Measurements from ENCODE around the gene TESK1.
"Not testable (repeated sequence)": the region's sequence is repeated elsewhere in the genome, so short reads cannot be mapped to it uniquely, and the experiment has no call there.

Gene TESK1

DNA sequence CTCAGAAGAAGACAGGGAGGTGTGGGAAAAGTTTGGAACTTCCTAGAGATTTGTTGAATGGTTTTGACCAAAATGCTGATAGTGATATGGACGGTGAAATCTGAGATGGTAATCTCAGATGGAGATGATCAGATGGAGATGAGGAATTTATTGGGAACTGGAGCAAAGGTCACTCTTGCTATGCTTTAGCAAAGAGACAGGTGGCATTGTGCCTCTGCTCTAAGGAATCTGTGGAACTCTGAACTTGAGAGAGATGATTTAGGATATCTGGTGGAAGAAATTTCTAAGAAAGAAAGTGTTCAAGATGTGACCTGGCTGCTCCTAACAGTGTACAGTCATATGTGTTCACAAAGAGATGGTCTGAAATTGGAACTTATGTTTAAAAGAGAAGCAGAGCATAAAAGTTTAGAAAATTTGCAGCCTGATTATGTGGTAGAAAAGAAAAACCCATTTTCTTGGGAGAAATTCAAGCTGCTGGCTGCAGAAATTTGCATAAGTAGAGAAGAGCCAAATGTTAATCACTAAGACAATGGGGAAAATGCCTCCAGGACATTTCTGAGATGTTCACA is 25.3 kb upstream of the TESK1 start:
- DNase-seq (ENCODE audit: low spot score) = not testable (repeated sequence)

DNA sequence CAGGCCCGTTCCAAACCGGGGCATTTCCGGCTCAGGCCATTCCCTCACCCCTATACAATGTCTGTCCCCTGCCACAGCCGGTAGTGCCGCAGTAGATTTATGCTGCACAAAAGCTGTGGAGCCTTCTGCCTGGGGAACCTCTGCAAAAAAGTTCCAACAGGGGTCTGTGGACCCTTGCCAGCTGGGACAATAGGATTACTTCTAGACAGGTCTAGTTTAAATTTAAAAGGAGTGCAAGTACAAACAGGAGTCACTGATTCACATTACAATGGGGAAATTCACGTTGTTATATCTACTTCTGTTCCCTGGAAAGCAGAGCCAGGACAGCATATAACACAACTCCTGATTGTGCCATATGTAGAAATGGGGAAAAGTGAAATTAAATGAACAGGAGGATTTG is 21.5 kb upstream of the TESK1 start:
- not testable (repeated sequence) for DNase-seq (ENCODE audit: low spot score)

DNA sequence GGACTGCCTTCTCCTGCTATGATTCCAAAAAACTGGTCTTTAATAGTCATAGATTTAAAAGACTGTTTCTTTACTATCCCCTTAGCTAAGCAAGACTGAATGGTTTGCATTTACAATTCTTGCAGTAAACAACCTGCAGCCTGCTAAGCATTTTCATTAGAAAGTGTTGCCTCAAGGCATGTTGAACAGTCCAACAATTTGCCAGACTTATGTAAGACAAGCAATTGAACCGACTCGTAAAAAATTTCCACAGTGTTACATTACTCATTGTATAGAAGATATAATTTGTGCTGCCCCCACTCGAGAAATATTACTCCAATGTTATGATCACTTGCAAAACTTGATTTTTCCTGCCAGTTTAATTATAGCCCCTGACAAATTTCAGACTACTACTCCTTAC is 20.4 kb upstream of the TESK1 start:
- not testable (repeated sequence) for DNase-seq (ENCODE audit: low spot score)

DNA sequence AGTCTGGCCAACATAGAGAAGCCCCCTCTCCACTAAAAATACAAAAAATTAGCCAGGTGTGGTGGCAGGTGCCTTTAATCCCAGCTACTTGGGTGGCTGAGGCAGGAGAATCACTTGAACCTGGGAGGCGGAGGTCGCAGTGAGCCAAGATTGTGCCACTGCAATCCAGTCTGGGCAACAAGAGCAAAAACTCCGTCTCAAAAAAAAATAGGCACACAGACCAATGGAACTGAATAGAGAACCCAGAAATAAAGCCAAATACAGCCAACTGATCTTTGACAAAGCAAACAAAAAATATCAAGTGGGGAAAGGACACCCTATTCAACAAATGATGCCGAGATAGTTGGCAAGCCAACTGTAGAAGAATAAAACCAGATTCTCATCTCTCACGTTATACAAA is 16.6 kb upstream of the TESK1 start:
- not testable (repeated sequence) for DNase-seq (ENCODE audit: low spot score)

DNA sequence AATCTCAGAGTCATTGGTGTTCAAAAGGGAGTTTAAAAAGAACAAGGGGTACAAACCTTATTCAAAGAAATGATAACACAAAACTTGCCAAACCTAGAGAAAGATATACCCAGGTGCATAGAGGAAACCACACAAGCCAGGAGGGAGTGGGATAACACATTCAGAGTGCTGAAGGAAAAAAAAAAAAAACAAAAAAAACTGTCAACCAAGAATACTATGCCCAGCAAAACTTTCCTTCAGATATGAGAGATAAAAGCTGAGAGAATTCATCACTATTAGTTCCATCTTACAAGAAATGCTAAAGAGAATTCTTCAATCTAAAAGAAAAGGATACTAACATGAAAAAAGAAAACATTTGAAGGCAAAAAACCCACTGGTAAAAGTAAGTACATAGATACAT is 11.5 kb upstream of the TESK1 start:
- DNase-seq (ENCODE audit: low spot score) = no peak

DNA sequence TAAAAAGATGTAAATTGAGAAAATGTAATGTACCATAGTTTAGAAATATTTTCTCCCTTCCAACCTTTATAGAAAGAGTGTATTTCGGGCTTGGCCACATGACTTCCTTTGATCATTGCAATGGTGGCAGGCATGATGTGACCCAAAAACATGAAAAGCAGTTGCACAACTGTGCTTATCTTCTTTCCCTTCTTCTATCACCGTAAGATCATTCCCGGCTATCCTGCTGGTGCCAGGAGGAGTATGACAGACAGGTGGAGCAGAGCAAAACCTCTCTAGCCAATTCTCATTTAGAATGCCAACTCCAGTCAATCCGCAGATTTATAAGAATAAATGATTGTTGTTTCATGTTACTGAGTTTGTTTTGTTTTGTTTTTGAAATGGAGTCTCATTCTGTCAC is 10.6 kb upstream of the TESK1 start:
- DNase-seq (ENCODE audit: low spot score) = no peak

DNA sequence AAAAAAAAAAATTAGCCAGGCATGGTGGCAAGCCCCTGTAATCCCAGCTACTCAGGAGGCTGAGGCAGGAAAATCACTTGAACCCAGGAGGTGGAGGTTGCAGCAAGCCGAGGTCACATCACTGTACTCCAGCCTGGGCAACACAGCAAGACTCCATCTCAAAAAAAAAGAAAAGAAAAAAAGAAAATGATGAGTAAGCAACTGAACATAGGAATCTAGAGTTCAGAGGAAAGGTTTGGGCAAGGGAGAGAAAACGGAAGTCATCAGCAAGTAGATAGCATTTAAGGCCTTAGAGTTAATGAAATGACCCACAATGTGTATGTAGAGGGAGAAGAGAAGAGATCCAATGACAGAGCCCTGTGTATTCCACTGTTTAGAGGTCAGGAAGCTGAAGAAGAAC is 8.2 kb upstream of the TESK1 start:
- DNase-seq (ENCODE audit: low spot score) = not testable (repeated sequence)

DNA sequence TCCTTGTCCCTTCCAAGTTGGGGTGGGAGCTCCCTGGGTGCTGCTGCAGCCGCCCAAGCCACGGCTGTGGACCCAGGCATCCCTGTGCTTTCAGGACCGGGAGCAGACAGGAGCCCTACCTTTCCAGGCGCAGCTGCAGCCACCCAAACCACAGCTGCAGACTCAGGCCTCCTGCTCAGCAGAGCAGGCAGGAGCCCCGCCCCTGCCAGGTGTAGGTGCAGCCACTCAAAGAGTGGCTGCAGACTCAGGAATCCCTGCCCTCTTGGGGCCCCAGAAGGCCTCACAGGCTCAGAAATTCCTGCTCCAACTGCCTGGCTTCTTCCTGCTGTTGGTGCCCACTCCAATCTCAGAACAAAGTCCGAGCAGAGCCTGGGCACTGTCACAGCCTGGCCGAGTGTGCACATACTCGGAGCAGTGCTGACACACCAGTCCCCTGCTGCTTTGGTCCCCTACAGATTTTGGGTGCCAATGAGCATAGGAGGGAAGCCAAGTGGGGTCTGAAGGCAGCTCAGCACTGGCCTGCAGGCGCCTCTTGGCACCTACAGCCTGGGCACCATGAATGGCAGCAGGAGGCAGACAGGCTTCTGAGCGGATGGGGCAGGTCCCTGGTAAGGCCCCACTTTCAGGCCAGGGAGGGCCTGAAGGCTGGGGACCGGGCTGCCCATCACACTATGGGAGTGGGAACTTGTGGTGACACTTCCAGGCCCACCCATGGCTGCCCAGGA is 6.0 kb upstream of the TESK1 start:
- no peak for DNase-seq (ENCODE audit: low spot score)

DNA sequence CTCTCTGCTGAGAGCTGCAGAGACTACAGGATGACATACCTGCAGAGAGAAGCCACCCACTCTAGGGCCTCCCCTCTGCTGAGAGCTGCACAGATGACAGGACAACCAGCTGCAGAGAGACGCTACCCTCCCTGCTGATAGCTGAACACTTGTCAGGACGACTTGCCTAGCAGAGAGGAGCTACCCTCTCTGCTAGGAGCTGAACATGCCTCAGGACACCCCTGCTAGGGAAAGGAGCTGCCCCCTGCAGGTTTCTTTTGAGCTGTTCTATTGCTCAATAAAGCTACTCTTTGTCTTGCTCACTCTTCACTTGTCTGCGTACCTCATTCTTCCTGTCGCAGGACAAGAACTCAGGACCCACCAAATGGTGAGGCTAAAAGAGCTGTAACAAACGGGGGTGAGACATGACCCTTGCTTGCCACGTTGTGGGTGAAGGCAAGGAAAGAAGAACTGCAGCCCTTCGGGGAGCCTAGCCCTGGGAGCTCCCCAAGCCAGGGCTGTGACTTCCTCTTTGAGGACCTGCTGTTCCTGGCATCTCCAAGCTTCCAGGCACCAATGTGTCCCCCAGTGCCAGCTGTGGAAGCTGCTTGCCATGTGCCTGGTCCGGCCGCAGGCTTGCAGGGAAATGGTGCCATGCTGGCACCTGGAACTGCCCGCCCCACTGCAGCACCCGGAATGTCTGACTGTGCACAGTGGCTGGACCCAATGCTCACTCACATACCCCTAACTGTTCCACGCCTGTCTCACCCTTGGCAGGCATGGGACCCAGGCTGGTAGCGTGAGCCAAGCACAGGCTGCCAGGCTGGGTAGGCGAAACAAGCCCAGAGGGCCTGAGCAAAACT is 5.1 kb upstream of the TESK1 start:
- no peak for DNase-seq (ENCODE audit: low spot score)

DNA sequence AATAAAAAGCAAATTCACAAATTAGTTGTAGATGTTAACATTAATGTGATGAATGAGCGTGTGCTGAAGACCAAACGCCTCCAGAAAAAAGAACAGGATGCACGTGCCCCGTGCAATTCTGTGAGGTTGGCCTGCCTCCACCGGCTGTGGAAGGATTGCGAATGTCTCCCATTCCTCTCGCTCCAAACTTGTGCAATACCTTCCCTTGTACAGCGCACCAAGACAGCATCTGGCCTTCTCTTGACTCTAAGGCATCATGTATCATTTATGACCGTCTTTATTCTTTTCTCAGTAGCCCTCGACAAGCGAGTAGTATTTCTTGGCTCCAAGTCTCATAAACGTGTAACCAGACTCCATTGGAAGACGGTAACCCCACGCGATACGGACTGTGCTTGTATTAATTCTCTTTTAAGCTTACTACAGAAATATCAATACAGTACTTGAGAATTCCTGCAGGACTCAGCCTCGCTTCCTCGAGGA is 1.5 kb upstream of the TESK1 start:
- DNase-seq (ENCODE audit: low spot score) = peak; percentile 3

DNA sequence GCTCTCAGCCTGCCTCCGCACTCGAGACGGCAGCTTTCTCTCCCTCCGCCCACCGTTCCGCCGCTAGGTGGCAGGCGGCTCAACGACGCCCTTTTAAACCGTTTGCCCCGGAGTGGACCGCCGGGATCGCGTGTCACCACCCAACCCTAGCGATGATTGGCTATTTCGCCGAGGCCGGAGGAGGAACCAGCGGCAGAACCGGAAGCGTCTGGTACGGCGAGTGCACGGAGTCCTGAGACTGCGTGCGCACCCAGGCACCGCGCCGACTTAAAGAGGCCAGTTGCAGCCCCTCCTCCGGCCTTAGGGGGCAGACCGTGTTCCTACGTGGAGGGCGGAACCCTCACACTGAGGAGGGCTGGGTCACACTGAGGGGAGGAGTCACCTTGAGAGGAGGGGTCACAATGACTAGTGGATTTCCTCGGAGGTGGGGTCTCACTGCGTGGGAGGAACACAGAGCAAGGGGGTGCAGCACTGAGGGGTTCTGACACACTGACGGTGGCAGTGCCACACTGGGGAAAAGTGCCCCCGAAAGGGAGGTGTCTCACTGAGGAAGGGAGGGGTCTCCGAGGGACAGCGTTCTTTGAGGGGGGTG is 980 bp upstream of the TESK1 start:
- peak; percentile 100 for DNase-seq (ENCODE audit: low spot score)

DNA sequence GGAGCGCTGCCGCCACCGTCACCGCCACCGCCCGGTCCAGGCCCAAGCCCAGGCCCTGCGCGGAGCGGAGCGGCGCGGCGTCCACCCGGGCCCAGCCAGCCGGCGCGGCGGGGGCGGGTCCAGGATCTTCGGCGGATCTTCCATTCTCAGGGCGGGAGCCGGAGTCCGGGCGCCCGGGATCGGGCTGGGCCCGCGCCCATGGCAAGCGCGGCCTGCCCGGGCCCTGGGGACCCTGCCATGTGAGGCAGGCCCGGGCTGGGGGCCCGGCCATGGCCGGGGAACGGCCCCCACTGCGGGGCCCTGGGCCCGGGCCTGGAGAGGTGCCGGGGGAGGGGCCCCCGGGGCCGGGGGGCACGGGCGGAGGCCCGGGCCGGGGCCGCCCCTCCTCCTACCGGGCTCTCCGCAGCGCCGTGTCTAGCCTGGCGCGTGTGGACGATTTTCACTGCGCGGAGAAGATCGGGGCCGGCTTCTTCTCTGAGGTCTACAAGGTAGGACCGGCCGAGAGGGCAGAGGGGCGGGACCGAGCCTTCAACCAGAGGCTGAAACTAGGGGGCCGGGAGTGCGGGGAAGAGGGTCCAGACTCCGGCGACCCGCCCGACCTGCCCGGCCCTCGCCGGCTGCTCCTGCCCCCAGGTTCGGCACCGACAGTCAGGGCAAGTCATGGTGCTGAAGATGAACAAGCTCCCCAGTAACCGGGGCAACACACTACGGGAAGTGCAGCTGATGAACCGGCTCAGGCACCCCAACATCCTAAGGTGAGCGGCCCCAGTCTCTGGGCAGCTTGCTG is 482 bp downstream of the TESK1 start:
- peak; percentile 24 for DNase-seq (ENCODE audit: low spot score)

DNA sequence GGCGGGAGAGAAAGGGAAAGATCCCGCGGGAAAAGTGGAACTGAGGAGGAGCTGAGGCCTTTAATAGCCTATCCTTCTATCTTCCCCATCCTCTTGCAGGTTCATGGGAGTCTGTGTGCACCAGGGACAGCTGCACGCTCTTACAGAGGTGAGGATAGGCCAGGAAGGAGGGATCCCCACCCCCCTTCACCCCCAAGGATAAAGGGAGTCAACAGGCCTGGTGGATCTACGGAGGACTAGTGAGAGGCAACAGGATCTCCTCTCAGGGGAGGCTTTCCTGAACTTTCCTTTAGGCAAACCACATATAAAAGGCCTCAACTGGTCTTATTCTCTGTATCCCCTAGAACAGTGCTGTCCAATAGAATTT is 1.1 kb downstream of the TESK1 start:
- no peak for DNase-seq (ENCODE audit: low spot score)

DNA sequence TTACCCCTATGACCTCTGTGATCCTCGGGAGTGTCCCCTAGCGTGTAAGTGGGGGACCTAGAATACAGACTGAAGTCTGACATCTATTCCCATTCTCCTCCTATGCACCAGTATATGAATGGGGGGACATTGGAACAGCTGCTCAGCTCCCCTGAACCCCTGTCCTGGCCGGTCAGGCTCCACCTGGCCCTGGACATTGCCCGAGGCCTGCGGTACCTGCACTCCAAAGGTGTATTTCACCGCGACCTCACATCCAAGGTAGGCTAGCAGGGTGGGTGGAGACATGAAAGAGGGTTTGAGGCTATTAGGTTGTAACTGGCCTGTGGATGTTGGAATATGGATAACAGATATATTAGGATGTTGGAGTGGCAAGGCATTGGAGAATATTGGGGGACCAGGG is 1.7 kb downstream of the TESK1 start:
- no peak for DNase-seq (ENCODE audit: low spot score)

DNA sequence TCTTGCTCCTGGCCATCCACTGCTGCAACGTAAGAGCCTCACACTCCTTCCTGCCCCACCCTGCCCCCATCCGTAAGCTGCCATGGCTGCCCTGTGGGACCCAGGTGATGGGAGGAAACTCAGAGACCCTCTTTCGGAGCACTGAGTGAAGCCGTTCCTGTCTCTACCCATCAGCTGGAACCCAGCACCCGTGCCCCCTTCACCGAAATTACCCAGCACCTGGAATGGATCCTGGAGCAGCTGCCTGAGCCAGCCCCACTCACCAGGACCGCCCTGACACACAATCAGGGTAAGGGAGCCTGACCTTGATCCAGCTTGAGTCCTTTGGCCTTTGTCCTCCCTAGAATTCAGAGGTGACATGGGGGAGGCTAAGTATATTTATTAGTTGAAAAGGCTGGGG is 3.2 kb downstream of the TESK1 start:
- DNase-seq (ENCODE audit: low spot score) = no peak

DNA sequence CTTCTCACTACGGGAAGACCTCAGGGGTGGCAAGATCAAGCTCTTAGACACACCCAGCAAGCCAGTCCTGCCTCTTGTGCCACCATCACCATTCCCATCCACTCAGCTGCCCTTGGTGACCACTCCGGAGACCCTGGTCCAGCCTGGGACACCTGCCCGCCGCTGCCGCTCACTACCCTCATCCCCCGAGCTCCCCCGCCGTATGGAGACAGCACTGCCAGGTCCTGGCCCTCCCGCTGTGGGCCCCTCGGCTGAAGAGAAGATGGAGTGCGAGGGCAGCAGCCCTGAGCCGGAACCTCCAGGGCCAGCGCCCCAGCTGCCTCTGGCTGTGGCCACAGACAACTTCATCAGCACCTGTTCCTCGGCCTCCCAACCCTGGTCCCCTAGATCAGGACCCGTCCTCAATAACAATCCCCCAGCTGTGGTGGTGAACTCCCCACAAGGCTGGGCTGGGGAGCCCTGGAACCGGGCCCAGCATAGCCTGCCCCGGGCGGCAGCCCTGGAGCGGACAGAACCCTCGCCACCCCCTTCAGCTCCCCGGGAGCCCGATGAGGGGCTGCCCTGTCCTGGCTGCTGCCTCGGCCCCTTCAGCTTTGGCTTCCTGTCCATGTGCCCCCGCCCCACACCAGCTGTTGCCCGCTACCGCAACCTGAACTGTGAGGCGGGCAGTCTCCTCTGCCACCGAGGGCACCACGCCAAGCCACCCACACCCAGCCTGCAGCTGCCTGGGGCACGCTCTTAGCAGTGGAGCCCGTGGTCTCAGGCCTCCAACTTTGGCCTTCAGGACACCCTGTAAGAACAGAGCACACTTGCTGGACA is 4.1 kb downstream of the TESK1 start:
- DNase-seq (ENCODE audit: low spot score) = no peak

DNA sequence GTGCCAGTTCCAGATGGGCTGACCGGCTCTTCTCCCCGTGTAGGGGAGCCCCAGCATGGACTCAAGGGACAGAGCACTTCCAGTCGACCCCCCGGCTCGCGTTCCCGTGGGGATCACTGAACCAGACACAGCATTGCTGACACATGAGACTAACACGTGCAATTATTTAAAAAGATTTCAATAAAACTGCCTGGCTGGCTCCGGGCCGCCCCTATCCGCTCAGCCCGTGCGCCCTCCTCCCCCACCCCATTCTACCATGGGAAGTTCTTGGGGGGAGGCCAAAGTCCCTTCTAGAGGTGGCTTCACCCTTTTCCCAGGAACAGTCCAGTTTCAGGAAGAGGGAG is 4.7 kb downstream of the TESK1 start:
- no peak for DNase-seq (ENCODE audit: low spot score)

DNA sequence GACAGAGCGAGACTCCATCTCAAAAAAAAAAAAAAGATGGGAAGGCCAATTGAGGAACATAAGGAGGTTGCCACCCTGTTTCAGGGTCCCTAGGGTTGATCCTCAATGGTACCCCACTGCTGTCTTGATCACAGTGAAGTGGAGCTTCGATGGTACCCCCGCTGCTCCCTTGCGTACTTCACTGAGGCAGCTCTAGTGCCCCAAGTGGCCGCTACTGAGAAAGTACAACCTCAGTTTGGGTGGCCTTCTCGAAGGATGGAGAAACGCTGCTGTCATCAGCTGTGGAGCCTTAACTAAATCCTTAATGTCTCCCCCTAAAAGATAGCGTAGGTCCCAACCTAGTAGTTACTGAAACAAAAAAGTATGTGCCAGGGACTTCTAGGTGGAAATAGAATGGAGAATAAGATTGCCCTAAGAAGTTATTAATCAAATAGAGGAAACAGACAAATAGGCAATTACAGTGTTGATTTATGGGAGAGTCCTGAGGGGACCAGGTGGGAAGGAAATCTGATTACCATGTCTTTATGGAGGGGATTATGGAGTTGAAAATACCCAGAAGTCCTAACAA is 6.3 kb downstream of the TESK1 start:
- DNase-seq (ENCODE audit: low spot score) = peak; percentile 73

DNA sequence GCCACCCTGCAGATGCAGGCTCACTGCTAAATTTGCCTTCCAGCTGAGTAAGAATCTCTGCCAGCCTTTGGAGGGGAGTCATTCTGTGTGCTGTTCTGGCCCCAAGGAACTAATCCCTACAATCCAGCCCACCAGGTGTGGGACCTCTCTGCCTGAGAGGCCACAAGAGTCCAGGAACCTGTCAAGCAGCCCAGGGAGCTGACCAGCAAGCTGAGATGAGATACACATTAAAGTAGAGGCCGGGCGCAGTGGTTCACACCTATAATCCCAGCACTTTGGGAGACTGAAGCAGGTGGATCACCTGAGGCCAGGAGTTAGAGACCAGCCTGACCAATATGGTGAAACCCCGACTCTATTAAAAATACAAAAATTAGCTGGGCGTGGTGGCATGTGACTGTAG is 7.0 kb downstream of the TESK1 start:
- not testable (repeated sequence) for DNase-seq (ENCODE audit: low spot score)

DNA sequence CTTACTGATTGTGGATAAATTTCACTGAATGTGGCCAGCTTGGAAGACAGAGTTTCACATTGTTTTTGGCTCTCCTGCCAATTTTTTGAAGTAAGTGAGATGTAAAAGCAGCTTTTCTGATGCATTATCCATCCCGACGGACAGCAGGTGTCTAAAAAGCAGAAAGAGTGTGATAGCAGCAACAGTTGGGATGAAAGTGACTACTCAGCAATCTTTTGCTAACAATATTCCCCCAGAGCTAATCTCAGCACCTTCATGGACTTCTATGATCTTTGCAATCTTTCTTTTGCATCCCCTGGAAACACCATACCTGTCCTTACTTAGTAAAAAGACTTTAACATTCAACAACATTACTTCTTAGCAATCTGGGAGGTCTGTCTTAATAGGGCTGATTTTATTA is 7.8 kb downstream of the TESK1 start:
- no peak for DNase-seq (ENCODE audit: low spot score)
